Loucy (cell line): ENCODE results near the gene ELMO1.

Experiments
- EZH2phosphoT487 ChIP-seq: fragments of 200-600 bp; IDR thresholded peaks from 2 replicates; pipeline ENCODE4 v1.6.1; 2018; ENCODE audit warnings: antibody characterized with exemption, mild to moderate bottlenecking, moderate library complexity, borderline replicate concordance
- TF ChIP-seq, protein P1 (sequence below): fragments of 200-600 bp; sonication (generic); conservative IDR thresholded peaks from 2 replicates; pipeline ENCODE4 v1.5.1; 2014; ENCODE audit warnings: mild to moderate bottlenecking, antibody characterized with exemption, low read length

DNA sequence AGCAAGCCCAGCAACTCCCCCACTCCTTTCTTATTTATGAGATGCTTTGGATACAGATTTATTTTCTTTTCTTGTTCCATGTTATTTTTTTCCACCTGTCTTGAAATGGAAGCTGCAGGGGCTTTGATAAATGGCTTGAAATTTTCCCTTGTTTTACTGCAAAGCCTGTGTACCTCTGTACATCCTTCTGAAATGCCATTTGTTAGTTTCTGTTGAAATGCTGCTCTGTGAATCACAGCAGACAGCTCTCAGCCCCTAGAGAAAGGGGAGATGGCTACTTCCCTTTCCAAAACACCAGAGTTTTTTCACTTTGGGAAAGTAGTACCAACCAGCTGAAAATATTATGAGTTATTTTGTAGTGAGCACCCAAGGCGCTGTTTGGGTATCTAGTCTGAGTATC lies 304.2 kb downstream of the ELMO1 start:
- TF ChIP-seq, protein P1, sequence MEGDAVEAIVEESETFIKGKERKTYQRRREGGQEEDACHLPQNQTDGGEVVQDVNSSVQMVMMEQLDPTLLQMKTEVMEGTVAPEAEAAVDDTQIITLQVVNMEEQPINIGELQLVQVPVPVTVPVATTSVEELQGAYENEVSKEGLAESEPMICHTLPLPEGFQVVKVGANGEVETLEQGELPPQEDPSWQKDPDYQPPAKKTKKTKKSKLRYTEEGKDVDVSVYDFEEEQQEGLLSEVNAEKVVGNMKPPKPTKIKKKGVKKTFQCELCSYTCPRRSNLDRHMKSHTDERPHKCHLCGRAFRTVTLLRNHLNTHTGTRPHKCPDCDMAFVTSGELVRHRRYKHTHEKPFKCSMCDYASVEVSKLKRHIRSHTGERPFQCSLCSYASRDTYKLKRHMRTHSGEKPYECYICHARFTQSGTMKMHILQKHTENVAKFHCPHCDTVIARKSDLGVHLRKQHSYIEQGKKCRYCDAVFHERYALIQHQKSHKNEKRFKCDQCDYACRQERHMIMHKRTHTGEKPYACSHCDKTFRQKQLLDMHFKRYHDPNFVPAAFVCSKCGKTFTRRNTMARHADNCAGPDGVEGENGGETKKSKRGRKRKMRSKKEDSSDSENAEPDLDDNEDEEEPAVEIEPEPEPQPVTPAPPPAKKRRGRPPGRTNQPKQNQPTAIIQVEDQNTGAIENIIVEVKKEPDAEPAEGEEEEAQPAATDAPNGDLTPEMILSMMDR = no peak
- no peak for TF ChIP-seq EZH2phosphoT487
